Keratinocyte (primary cell): ENCODE measurements around the gene CD3D.

Experiments used
- CTCF ChIP-seq, 3 experiments: IDR thresholded peaks in 1 of 3; conservative IDR thresholded peaks in 1 of 3; optimal IDR thresholded peaks in 1 of 3; 2 replicates in 2 of 3; 3 replicates in 1 of 3; pipeline versions ENCODE3 to v1.5.1; 2011; ENCODE audit warnings: low read length in 3 of 3, mild to moderate bottlenecking in 3 of 3, moderate library complexity in 2 of 3, control low read depth in 1 of 3, inconsistent platforms in 1 of 3; ENCODE audit not compliant: insufficient read depth in 2 of 3; ENCODE audit errors: extremely low read depth in 1 of 3
- EZH2 ChIP-seq: IDR thresholded peaks from one replicate; pipeline ENCODE4 v1.6.1; 2012; ENCODE audit warnings: inconsistent platforms, mild to moderate bottlenecking, low read length, moderate library complexity

- TF ChIP-seq CTCF (optimal IDR thresholded peaks at IDR 0.05 in 1 of 3, IDR thresholded peaks at IDR 0.05 in 1 of 3, conservative IDR thresholded peaks at IDR 0.05 in 1 of 3; ENCODE audit: extremely low read depth in 1 of 3, insufficient read depth in 2 of 3, low read length in 3 of 3) (no peak), EZH2 (no peak)
These were observed 30.8 kb upstream of the CD3D start for GRCh38 chr11:118373263-118373662.
